Neural progenitor cell (in vitro differentiated cells): ENCODE measurements around the gene CEP57L1.

Experiments
- CTCF ChIP-seq: fragments of 200-600 bp; sonication (generic); IDR thresholded peaks from 2 replicates; pipeline ENCODE4 v1.5.1; 2017; ENCODE audit warnings: antibody characterized with exemption, mild to moderate bottlenecking
- EZH2 ChIP-seq: fragments of 200-600 bp; sonication (generic); IDR thresholded peaks from 2 replicates; pipeline ENCODE4 v1.6.1; 2017; ENCODE audit warnings: antibody characterized with exemption, mild to moderate bottlenecking, moderate library complexity

GRCh38 chr6:109178921-109179320 lies 83.6 kb downstream of the CEP57L1 start:
- TF ChIP-seq EZH2: no peak
- TF ChIP-seq CTCF: no peak
